NCI-H510A treated with DMSO at 0.1 percent for 48 hours (cell line): ENCODE results near the gene CBX4.

Source experiments
- DNase-seq: peaks from one replicate; lab custom pipeline; 2025; lab: John Stamatoyannopoulos, UW

Gene CBX4

DNA sequence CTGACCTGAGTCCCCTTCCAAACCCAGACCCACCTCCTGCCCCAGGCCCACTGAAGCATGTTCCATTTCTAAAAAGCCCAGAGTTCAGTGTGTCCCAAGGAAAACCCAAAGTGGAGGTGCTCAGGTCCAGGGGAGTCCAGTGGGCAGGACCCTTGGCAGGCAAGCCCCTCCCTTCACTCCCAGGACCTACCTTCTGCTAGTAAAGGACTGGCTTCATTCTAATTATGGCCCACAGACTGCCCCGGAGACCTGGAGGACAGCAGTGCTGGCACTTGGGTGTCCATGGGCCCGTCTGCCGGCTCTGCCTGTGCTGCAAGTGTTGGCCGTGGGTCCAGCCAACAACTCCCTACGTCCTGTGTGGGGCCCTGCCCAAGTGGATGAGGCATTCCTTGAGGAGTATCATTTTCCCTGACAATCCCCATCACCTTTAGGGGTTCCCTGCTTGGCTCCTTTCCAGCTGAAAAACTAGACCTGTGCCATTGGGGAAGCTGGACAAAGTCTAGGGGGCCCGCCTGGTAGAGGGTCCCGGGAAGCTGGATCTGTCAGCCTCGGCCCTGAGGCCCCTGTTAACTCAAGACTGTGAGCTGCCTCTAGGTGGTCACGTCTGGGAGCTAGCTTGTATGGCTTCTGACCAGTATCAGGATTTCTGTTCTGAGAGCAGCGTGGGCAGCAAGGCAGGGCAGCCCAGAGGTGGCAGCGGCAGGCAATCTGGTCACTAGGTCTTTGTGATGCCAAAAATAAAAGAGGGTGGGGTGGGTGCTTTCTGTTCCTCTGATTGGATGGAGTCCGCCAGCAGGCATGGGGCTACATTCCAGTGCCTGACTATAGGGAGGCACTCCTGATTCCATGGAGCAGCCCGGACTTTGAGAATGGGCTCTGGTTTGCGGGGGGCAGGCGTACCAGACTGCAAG, 53.1 kb downstream of the CBX4 start:
- DNase-seq, result no peak

DNA sequence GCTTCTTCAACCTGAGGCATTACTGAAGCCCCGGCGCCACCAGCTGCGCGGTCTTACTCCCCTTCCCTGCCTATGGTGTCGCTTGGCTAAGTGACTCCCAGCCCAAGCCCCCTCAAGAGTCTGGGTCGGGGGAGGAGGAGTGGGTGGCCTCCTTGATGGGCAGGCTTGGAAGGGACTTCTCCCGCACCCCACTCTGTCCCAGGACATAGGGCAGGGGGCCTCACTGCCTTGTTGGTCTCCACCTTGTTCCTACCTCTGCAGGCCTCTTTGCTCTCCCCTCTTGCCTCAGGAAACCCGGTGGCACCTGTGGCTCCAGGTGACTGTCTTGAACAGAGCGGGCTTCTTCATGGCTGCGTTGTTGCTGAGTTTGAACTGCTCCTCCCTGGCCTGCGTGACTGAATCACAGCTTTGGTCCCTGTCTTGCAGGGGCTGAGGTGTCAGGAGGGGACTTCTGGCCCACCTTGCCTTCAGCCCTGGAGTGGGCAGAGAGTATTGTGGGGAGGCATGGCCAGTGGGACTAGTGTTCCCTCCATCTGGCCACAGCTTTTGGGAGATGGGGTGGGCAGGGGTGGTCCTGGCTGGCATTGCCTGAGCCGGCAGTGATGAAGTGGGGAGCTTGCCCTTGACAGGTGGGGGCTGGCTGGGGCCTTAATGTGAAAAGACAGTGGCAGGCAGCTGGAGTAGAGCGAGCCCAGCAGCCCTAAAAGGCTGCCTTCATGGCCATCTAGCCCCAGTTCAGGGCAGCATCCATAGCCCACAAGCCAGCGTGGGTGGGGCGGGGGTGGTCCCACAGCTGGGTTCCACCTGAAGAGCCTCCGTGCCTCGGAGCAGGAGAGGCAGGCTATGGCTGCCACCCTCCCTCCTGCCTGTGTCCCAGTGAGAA, 54.0 kb downstream of the CBX4 start:
- DNase-seq, result no peak

DNA sequence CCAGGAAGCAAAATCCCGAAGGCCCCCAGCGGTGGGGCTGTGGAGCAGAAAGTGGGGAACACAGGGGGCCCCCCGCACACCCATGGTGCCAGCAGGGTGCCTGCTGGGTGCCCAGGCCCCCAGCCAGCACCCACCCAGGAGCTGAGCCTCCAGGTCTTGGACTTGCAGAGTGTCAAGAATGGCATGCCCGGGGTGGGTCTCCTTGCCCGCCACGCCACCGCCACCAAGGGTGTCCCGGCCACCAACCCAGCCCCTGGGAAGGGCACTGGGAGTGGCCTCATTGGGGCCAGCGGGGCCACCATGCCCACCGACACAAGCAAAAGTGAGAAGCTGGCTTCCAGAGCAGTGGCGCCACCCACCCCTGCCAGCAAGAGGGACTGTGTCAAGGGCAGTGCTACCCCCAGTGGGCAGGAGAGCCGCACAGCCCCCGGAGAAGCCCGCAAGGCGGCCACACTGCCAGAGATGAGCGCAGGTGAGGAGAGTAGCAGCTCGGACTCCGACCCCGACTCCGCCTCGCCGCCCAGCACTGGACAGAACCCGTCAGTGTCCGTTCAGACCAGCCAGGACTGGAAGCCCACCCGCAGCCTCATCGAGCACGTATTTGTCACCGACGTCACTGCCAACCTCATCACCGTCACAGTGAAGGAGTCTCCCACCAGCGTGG, 54.8 kb downstream of the CBX4 start:
- no peak for DNase-seq

DNA sequence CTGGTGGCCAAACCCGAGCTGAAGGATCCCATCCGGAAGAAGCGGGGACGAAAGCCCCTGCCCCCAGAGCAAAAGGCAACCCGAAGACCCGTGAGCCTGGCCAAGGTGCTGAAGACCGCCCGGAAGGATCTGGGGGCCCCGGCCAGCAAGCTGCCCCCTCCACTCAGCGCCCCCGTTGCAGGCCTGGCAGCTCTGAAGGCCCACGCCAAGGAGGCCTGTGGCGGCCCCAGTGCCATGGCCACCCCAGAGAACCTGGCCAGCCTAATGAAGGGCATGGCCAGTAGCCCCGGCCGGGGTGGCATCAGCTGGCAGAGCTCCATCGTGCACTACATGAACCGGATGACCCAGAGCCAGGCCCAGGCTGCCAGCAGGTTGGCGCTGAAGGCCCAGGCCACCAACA, 55.3 kb downstream of the CBX4 start:
- DNase-seq, result no peak
